Stimulated activated CD4-positive, alpha-beta T cell treated with anti-CD3 and anti-CD28 coated beads, TNF-alpha, amount 100 ng/mL, for 48 hours (primary cell): ENCODE data around the gene ITPR3.

Source experiments
- DNase-seq, 3 donors: peaks; one replicate each; pipeline ENCODE4 v3.0.0-alpha.2; 2020; ENCODE audit warnings: low read depth in 3 of 3

The ITPR3 gene

GRCh38 chr6:33718713-33719112 lies 97.6 kb downstream of the ITPR3 start:
- no peak for DNase-seq

- DNase-seq, result no peak
Observed at GRCh38 chr6:33719326-33719987, 98.3 kb downstream of the ITPR3 start.

GRCh38 chr6:33720998-33721397 lies 99.9 kb downstream of the ITPR3 start:
- DNase-seq, result no peak

GRCh38 chr6:33721508-33721907 lies 100.4 kb downstream of the ITPR3 start:
- no peak for DNase-seq

- no peak for DNase-seq
Observed at GRCh38 chr6:33722103-33722623, 101.0 kb downstream of the ITPR3 start.

- DNase-seq, result no peak
Observed at GRCh38 chr6:33723371-33724085, 102.4 kb downstream of the ITPR3 start.

- no peak for DNase-seq
Observed at GRCh38 chr6:33724102-33725023, 103.2 kb downstream of the ITPR3 start.

- no peak for DNase-seq
Observed at GRCh38 chr6:33725222-33725621, 104.1 kb downstream of the ITPR3 start.

- DNase-seq, result no peak
Observed at GRCh38 chr6:33725891-33726673, 105.0 kb downstream of the ITPR3 start.

GRCh38 chr6:33726696-33727095 lies 105.6 kb downstream of the ITPR3 start:
- DNase-seq, result no peak

GRCh38 chr6:33727126-33727525 lies 106.0 kb downstream of the ITPR3 start:
- DNase-seq, result no peak

- no peak for DNase-seq
Observed at GRCh38 chr6:33727932-33728331, 106.8 kb downstream of the ITPR3 start.

GRCh38 chr6:33728438-33728837 lies 107.3 kb downstream of the ITPR3 start:
- DNase-seq, result no peak

GRCh38 chr6:33729059-33729458 lies 107.9 kb downstream of the ITPR3 start:
- no peak for DNase-seq

GRCh38 chr6:33730611-33731010 lies 109.5 kb downstream of the ITPR3 start:
- DNase-seq, result no peak

GRCh38 chr6:33731035-33731434 lies 109.9 kb downstream of the ITPR3 start:
- no peak for DNase-seq

GRCh38 chr6:33731751-33732282 lies 110.7 kb downstream of the ITPR3 start:
- no peak for DNase-seq

GRCh38 chr6:33732385-33732784 lies 111.3 kb downstream of the ITPR3 start:
- no peak for DNase-seq

- no peak for DNase-seq
Observed at GRCh38 chr6:33732817-33733708, 111.9 kb downstream of the ITPR3 start.

- DNase-seq, result no peak
Observed at GRCh38 chr6:33733709-33734007, 112.5 kb downstream of the ITPR3 start.
